ENCODE results near the gene RAB37. TPM values are rescaled to one million over a fixed set of nuclear protein-coding genes. Genes with fewer than 3 reads are reported as not detected.

Gene RAB37
- total RNA-seq, 1 experiment from 2014 or later, result 0.17 TPM

DNA sequence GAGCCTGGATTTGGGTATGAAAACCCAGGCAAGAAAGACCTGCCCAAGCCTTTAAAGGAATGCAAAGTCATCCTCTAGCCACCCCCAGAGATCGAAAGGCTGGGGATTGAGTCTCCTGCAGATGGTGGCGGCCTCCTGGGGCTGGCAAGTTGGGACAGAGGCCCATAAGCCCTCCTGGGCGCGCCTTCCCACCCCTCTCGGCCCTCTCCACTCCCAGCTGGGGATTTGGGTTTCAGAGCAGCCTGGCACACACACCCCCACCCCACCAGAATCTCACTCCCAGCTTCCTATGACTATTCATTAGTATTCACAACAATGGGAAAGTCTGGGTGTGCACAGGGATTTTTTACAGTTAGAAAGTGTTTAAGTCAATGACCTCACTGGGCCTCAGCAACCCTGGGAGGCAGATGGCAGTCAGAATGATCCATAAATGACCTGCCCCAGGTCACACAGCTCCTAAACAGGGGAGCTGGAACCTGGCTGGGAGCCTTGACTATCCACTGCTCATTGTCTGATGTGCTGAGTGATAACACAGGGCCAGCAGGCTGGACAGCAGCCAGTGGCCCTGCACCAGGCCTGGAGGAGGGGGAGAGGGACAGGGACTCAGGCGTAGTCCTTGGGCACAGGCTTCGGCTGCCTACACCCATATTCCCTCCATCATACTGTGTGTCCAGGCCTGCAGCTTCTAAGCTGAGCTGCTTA lies 23.5 kb downstream of the RAB37 start:
- no peak for DNase-seq (ENCODE audit: extremely low read depth, low read depth)

DNA sequence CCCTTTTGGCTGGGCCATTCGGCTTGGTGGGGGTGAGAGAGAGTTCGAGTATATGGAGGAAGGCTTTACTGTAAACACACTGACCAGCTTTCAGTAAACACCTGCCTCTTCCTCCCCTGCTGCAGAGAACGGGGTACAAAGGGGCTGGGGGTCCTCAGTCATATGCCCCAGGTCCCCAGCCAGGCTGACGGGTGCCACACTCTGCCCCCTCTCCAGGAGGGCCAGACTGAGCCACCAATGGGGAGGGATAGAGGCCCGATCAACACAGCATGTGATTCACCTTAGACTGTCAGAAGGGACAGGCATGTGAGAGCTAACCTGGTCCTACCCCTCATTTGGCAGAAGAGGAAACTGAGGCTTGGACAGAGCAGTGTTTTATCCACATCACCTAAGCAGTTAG lies 24.4 kb downstream of the RAB37 start:
- DNase-seq (ENCODE audit: extremely low read depth, low read depth), result no peak

DNA sequence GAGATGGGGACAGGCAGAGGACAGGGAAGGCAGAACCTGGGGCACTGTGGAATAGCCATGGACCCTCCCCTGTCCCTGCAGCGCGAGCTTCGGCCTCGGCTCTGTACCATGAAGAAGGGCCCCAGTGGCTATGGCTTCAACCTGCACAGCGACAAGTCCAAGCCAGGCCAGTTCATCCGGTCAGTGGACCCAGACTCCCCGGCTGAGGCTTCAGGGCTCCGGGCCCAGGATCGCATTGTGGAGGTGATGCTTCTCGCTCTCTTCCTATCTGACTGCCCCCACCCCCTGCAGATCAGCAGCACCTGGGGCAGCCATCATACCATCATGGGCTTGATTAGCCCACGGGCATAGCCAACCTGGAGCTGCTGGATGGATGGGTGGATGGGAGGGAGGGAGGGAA lies 24.9 kb downstream of the RAB37 start:
- DNase-seq (ENCODE audit: extremely low read depth, low read depth), result no peak

DNA sequence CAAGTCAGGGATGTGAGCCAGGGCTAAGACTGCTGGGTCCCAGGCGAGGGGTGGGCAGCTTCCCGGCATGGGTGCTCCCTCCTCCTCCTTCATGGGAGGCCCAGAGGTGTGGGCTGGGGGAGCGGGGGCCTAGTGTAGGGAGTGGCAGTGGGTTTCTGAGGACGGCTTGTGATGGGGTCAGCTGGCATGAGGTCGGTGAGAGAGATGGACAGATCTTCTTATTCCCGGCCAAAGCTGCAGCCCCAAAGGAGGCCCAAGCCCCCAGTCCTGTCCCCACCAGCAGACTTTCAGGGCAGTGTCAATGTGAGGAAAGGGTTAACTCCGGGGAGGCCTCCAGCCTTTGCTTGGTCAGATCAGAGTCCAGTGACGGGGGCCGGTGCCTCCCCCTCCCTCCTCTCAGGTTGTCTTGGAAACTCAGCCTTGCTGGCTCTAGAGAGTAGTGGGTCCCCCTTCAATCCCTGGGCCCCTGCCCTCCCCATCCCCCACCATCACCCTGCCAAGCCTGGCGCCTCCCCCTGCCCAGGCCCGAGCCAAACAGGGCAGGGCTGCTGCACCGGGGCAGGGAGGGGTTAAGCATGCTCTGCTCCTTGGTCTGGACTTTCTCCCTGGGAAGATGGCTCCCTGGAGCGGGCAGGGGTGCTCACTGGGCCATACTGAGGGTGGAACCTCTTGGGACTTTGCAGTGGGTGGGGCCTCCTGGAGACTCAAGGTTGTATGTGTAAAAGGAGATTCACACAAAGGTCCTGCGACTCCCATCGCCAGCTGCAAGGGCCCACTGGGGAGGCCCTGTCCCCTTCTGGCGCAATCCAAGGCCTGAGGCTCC lies 26.7 kb downstream of the RAB37 start:
- DNase-seq (ENCODE audit: extremely low read depth, low read depth), result no peak

DNA sequence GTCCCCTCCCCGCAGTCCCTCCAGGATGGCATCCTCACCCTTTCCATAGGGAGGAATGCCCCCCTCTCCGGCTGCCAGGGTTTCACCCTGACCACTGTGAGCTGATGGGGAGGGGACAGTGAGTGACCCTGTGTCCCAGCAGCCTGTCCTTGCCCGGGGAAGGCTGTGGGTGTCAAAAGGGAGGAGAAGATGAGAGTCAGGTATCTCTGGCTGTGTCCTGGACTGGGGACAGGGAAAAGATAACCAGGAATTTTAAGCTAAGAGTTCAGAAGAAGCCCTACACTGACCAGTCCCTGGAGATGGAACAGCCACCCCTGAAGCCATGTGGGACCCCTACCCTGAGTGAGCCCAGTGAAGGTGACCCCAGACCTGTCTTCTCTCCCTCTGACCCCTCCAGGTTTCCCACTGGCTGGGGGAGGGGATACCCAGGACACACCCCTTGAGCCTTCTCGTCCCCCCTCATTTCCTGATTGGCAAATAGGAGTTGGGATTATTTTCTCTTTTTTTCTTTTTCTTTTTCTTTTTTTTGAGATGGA lies 27.8 kb downstream of the RAB37 start:
- no peak for DNase-seq (ENCODE audit: extremely low read depth, low read depth)

DNA sequence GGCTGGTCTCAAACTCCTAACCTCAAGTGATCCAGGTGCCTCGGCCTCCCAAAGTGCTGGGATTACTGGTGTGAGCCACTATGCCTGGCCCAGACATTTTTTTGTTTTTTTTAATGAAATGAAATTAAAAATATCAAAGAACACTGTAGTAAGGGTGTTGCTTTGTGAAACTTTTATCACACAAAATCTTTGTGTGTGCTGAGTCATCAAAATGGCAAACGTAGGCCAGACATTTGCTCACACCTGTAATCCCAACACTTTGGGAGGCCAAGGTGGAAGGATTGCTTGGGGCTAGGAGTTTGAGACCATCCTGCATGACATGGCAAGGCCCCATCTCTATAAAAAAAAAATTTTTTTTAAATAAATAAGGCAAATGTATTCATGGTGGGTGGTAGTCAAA lies 29.4 kb downstream of the RAB37 start:
- no peak for DNase-seq (ENCODE audit: extremely low read depth, low read depth)

DNA sequence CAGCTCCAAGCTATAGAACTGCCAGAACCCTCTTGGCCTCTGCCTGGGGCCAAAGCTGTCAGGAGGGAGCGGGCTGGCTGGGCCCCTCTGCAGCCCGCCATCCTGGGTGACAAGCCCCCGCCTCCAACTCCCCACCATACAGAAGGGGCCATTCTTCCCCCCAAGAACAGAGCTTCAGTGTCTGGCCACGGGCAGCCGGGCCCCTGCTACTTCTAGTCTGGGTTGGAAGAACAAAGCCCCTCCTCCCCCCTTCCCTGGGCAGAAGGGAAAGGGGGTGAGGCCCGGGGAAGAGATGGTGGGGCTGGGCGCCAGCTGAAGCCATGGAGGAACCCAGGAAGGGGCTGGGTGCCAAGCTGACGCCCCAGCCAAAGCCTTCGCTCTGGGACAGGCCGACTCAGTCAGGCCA lies 30.1 kb downstream of the RAB37 start:
- no peak for DNase-seq (ENCODE audit: extremely low read depth, low read depth)

DNA sequence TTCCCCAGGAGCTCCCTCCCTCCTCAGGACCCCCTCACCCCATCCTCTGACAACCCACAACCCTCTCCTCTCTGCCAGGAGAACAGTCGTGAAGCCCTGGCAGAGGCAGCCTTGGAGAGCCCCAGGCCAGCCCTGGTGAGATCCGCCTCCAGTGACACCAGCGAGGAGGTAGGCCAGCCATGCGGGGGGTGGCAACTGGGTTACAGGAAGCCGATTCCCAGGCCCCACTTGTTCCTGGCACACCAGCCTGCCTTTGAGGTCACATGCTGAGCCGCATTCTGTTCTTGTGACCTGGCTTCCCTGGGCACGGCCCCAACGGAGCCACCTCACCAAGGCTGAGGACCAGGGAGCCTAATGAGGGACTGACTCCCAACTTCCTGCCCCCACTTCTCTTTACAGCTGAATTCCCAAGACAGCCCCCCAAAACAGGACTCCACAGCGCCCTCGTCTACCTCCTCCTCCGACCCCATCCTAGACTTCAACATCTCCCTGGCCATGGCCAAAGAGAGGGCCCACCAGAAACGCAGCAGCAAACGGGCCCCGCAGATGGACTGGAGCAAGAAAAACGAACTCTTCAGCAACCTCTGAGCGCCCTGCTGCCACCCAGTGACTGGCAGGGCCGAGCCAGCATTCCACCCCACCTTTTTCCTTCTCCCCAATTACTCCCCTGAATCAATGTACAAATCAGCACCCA lies 31.2 kb downstream of the RAB37 start:
- DNase-seq (ENCODE audit: extremely low read depth, low read depth), result no peak

DNA sequence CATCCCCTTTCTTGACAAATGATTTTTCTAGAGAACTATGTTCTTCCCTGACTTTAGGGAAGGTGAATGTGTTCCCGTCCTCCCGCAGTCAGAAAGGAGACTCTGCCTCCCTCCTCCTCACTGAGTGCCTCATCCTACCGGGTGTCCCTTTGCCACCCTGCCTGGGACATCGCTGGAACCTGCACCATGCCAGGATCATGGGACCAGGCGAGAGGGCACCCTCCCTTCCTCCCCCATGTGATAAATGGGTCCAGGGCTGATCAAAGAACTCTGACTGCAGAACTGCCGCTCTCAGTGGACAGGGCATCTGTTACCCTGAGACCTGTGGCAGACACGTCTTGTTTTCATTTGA lies 31.7 kb downstream of the RAB37 start:
- DNase-seq (ENCODE audit: extremely low read depth, low read depth), result no peak

DNA sequence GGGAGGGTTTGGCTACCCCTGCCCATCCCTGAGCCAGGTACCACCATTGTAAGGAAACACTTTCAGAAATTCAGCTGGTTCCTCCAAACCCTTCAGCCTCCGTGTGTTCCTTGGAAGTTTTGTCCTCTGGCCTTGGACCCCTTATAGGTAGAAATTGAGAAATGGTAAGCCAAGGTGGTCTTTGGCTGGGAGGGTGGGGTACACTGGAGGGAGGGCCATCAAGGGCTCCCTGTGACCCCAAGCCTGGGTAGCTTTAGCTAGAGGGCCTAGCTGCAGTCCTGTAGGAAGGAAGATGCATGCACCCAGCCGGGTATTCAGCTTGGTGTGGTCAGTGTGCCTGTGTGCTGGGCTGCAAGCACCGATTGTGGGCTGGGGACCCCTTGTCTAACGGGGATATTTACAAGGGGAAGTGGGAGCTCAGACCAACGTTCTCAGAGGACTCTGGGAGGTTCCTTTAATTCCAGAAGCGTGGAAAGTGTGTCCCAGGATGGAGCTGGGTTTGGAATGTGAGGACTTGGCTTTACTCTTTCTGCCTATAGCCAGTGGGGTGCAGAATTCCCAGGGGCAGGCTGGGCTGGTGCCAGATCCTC lies 32.3 kb downstream of the RAB37 start:
- no peak for DNase-seq (ENCODE audit: extremely low read depth, low read depth)

DNA sequence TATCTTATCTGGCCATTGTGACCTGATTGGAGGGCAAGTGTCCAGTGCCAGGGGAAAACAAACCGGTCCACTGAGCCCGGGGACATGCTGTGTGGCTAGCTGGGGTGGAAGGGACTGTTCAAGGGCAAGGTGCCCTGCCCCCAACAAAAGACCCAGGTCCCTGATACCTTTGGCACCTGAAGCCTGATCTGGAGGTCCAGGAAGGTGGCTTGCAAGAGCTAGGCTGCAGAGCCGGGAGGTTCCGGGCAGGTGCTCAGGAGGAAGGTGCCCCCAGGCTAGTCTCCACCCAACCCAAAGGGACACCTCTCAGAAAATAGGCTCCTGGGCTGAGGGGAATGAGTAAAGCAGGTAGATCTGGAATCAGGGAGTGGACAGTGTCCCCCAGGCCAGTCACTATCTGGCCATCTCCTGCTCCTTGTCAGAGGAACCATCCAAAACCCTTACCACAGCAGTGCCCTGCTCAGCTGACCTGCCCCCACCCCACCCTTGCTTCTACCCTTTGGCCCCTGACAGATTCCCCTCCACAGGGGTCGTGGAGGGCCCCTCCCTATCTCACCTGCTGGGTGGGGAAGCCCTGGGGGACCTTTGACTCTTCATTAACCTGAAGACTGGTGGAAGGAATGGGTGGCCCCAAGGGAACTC lies 32.9 kb downstream of the RAB37 start:
- no peak for DNase-seq (ENCODE audit: extremely low read depth, low read depth)

DNA sequence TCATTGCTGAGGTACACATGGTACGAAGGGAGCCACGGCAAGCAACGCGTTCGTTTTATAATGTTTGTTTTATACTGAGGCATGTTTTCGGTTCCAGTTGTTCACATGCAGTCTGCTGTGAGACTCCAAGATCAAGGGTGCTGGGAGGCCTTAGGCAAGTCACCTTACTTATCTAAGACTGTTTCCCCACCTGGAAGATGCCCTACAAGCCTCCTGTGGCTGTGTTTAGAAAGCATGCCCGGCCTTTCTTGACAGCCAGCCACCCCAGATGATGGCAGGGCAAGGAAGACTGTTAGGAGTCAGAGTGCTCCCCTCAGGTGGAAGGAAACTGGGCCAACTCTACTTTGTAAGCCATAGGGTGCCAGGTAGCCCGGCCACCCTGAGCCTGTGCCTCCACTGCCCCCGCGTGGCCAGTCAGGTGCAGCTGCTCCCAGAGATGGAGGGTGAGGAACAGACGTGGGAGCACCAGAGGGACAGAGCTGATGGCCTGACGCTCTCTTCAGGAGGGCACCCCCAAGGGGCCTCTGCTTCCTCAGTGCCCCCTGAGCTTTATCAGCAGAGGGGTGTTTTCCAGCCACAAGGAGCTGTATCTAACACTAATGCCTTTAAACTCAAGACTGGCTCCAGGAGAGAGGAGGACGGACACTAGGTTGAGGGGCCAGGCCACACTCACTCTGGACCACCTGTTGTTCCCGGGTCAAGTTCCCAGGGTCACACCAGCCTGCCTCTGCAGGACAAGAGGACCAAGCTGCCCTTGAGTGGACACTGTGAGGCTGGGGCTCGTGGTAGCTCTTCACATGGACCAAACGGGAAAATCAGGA lies 33.7 kb downstream of the RAB37 start:
- peak; percentile 66 for DNase-seq (ENCODE audit: extremely low read depth, low read depth)

DNA sequence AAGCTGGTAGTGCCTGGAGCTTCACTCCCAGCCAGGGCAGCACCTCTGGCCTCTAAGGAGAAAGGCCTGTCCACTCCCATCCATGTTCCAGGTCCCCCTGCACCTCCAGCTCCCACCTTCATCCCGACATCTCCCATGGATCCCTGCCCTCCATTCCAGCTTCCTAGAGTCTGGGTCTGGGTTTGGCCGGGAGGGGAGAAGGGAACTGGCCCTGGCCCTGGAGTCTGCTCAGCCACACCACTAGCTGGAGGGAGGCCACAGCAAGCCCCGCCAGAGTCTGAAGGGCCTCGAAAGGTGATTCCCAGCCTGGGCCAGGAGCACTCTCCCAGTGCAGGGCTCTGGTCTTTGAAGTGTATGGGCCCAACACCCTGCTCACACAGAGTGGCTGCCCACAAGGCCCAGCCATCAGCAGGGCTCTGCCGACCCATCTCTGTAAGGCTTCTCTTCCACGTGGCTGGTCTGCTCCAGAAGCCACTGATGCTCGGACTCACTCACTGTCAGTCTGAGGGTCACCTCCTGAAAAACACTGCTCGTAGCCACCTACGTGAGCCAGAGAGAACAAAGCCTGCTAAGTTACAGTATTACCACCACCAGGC lies 34.4 kb downstream of the RAB37 start:
- no peak for DNase-seq (ENCODE audit: extremely low read depth, low read depth)

DNA sequence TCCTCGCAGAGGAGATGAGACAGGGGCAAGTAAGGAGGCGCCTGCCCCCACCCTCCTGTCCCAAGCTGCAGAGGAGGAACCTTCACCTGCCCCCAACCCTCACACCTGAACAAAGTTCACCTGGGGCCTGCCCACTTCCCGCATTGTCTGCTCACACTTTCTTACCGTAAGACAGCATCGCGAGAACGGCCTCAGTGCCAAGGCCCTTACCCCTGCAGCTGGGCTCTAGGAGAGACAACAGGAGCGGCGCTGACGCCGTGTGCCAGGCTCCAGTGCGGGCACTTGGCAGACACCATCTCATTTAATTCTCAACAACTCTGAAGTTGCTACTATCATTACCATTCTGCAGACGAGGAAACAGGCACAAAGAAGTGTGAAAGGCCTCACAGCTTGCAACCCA lies 35.0 kb downstream of the RAB37 start:
- no peak for DNase-seq (ENCODE audit: extremely low read depth, low read depth)

DNA sequence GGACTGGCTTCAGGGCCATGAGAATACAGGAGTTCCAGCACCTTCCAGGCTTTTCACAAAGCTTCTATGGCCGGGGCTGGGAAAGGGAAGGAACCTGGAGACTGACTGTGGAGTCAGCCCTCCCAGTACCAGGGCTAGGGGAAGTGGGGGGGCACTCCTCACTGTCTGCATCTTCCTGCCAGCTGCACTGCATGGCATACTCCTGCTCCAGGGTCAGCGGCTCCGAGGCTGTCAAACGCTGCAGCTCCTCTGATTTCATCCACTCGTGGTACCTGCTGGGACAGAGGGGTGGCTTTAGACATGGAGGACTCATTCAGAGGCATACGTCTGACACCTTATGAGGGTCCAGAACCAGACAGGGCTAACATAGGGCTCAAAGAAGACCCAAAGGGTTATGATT lies 36.4 kb downstream of the RAB37 start:
- no peak for DNase-seq (ENCODE audit: extremely low read depth, low read depth)

DNA sequence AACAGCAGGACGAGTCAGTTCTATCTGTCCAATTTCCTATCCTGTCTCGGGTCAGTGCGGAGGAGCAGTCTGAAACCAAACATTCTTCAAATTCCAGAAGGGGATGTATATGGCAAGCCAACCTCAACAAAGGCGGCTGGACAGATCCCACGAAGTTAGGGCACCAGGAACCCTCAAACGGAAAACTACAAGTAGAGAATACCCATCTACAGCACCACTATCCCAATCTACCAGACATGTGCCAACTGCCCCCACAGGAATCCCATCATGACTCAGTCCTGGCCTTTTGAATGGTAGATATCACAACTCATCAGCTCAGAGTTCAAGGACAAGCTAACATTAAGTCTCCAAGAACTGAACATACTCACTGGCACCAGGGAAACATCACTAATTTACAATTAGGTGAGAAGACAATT lies 36.8 kb downstream of the RAB37 start:
- DNase-seq (ENCODE audit: extremely low read depth, low read depth), result no peak

DNA sequence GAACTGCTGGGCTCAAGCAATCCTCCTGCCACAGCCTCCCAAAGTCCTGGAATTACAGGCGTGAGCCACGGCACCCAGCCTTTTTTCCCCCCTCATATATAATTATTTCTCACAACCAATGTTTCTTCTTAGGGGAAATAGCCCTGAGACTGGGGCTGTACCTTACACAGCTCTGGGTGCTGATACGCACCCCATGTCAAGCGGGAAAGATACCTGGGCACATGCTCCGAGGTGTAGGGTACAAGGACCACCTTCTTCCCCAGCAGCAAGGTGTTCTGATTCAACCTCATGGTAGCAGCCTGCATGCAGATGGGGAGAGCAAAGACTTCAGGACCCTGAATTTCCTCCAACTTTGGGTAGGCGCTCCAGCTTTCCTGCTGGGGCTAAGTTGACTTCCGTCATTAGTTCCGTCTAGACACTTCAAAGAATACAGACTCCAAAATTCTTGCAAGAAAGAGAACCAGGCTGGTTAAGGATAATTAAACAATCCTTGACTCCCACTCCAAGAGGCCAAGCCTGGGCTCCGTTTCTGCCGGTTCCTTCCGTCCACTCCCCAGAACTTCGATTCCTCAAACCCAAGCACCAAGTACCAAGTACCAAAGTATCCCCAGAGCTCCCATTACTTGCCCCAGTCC lies 38.5 kb downstream of the RAB37 start:
- no peak for DNase-seq (ENCODE audit: extremely low read depth, low read depth)

DNA sequence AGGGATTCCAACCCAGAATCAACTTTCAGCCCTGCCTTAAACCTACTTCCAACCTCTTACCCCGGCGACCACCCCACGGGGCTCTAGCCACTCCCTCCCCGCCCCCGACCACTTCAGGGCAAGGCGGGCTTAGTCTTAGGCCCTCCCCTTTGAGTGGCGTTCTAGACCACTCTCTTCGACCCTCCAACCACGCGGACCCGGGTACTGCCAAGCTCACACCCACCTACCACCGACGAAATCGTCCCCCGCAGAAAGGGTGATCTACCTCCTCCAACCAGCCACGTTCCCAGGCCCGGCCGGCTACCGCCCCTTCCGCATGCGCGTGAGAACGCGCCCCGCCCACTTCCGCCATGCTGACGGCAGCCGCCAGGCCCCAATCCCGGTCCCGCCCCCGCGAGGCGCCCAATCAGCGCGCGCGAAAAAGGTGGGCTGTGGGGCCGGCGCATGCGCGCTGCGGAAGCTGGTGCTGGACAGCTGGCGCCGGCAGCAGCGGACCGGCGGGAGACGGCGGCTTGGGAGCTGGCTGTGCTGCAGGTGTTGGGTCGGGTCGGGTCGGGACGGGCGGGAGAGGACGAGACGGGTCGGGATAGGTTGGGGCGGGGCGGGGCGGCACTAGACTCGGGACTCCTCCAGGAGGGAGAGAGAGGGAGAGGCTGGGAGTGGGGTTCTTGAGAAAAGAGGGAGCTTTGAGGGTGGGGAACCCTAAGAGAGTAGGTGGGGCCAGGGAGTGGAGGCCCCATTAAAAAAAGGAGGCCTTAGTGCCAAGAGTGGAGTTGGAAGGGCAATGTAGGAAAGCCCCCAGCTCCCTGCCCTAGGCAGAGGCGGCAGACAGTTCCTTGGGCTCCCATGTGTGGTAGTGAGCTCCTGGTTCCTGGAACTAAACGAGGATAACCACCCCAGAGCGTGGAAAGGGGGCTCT lies 39.2 kb downstream of the RAB37 start, which contains the start of gene NAT9:
NAT9 (minus strand) TSS at position 302 of the 919 bp plus-strand sequence. CDS start 647 bp downstream, outside the sequence.
- peak; percentile 95 for DNase-seq (ENCODE audit: extremely low read depth, low read depth)

Measured in NCI-H460 (cell line).